Astrocyte (in vitro differentiated cells and primary cell): ENCODE measurements around the gene JAKMIP1. TPM values are rescaled to one million over a fixed set of nuclear protein-coding genes. Genes with fewer than 3 reads are reported as not detected.

Experiments
- DNase-seq: peaks from one replicate; pipeline ENCODE4 v3.0.0-alpha.2; 2010; ENCODE audit warnings: low read depth
- FAIRE-seq: peaks from 2 replicates; lab custom pipeline; 2011; peaks lifted over from hg19 to GRCh38; lab: Jason Lieb, UNC
- H2AFZ ChIP-seq: 2 replicates; pipeline ENCODE4 v1.6.0; 2012; ENCODE audit warnings: low read depth, low read length, inconsistent platforms
- H3K27ac ChIP-seq: 2 replicates; pipeline ENCODE4 v1.5.1; 2011; ENCODE audit warnings: low read depth, low read length, inconsistent platforms
- H3K27me3 ChIP-seq: 2 replicates; pipeline ENCODE4 v1.6.0; 2011; ENCODE audit warnings: low read length, inconsistent platforms; ENCODE audit not compliant: insufficient read depth
- H3K36me3 ChIP-seq: 2 replicates; pipeline ENCODE4 v1.5.1; 2011; ENCODE audit warnings: low read length, inconsistent platforms; ENCODE audit not compliant: insufficient read depth
- H3K4me1 ChIP-seq: 2 replicates; pipeline ENCODE4 v1.5.1; 2011; ENCODE audit warnings: low read length, inconsistent platforms; ENCODE audit not compliant: insufficient read depth
- H3K4me2 ChIP-seq: 2 replicates; pipeline ENCODE4 v1.6.0; 2012; ENCODE audit warnings: low read length, inconsistent platforms
- H3K4me3 ChIP-seq: 2 replicates; pipeline ENCODE4 v1.5.1; 2011; ENCODE audit warnings: low read depth, mild to moderate bottlenecking, low read length, inconsistent platforms; ENCODE audit not compliant: insufficient read depth
- H3K79me2 ChIP-seq: 2 replicates; pipeline ENCODE4 v1.6.0; 2012; ENCODE audit warnings: mild to moderate bottlenecking, low read length, inconsistent platforms; ENCODE audit not compliant: insufficient read depth
- H3K9ac ChIP-seq: 2 replicates; pipeline ENCODE4 v1.6.0; 2012; ENCODE audit warnings: mild to moderate bottlenecking, low read length, inconsistent platforms
- H3K9me3 ChIP-seq: 2 replicates; pipeline ENCODE4 v1.5.1; 2012; ENCODE audit warnings: low read depth, mild to moderate bottlenecking, low read length, inconsistent platforms; ENCODE audit not compliant: insufficient read depth
- H4K20me1 ChIP-seq: 2 replicates; pipeline ENCODE4 v1.6.0; 2012; ENCODE audit warnings: low read length, inconsistent platforms; ENCODE audit not compliant: insufficient read depth
- H3K27ac Mint-ChIP-seq: one replicate; pipeline ENCODE4 v1.8.0; 2021; ENCODE audit warnings: mild to moderate bottlenecking, mixed read lengths; ENCODE audit not compliant: unreplicated experiment
- H3K27me3 Mint-ChIP-seq: one replicate; pipeline ENCODE4 v1.8.0; 2021; ENCODE audit warnings: low read depth, mixed read lengths; ENCODE audit not compliant: unreplicated experiment
- H3K36me3 Mint-ChIP-seq: one replicate; pipeline ENCODE4 v1.8.0; 2021; ENCODE audit warnings: low read depth, mixed read lengths; ENCODE audit not compliant: unreplicated experiment
- H3K4me1 Mint-ChIP-seq: one replicate; pipeline ENCODE4 v1.8.0; 2021; ENCODE audit warnings: low read depth, mixed read lengths; ENCODE audit not compliant: unreplicated experiment
- H3K4me3 Mint-ChIP-seq: one replicate; pipeline ENCODE4 v1.8.0; 2021; ENCODE audit warnings: mild to moderate bottlenecking, moderate library complexity, mixed read lengths; ENCODE audit not compliant: unreplicated experiment
- H3K9me3 Mint-ChIP-seq: one replicate; pipeline ENCODE4 v1.8.0; 2021; ENCODE audit warnings: mild to moderate bottlenecking, mixed read lengths; ENCODE audit not compliant: unreplicated experiment
- CTCF ChIP-seq: IDR thresholded peaks from 2 replicates; pipeline ENCODE4 v1.5.1; 2011; ENCODE audit warnings: low read depth, mild to moderate bottlenecking, inconsistent platforms, low read length, moderate library complexity; ENCODE audit not compliant: insufficient read depth
- EZH2 ChIP-seq: IDR thresholded peaks from 2 replicates; pipeline ENCODE4 v1.6.1; 2012; ENCODE audit warnings: mild to moderate bottlenecking, low read length, inconsistent platforms; ENCODE audit not compliant: insufficient read depth
- total RNA-seq: library from RNA; stranded (reverse); gene quantifications from 2 replicates; pipeline ENCODE4 v1.2.1, GENCODE V29; 2021

Gene JAKMIP1
- total RNA-seq, 1 donor from 2014 or later = 0.50 TPM

- Histone ChIP-seq H3K36me3 (no peaks in the 10 kb centered on the region), H2AFZ (no peak overlapping the region), H3K27ac (no peak overlapping the region), H3K4me3 (no peak overlapping the region), H3K79me2 (no peaks in the 10 kb centered on the region), H3K4me2 (peak overlapping the region; percentile 39), H3K9ac (no peak overlapping the region), H4K20me1 (no peaks in the 10 kb centered on the region), H3K4me1 (no peaks in the 10 kb centered on the region), H3K27me3 (peaks cover 20% of the 10 kb centered on the region), H3K9me3 (peaks cover 6% of the 10 kb centered on the region)
- no peak overlapping the region for H3K27ac Mint-ChIP-seq
- DNase-seq (no peak), FAIRE-seq (no peak)
- H3K9me3 Mint-ChIP-seq = peaks cover 4% of the 10 kb centered on the region
- no peaks in the 10 kb centered on the region for H3K36me3 Mint-ChIP-seq
- no peaks in the 10 kb centered on the region for H3K4me1 Mint-ChIP-seq
- no peak overlapping the region for H3K4me3 Mint-ChIP-seq
- no peak for TF ChIP-seq EZH2
- TF ChIP-seq CTCF = no peak
- peaks cover 66% of the 10 kb centered on the region for H3K27me3 Mint-ChIP-seq
Measured at GRCh38 chr4:6221851-6222760, 21.8 kb upstream of the JAKMIP1 start.

GRCh38 chr4:6221301-6221850, 21.0 kb upstream of the JAKMIP1 start:
- no peak overlapping the region for H3K4me3 Mint-ChIP-seq
- H2AFZ ChIP-seq = no peak overlapping the region
- H3K36me3 Mint-ChIP-seq = no peaks in the 10 kb centered on the region
- DNase-seq (no peak), FAIRE-seq (no peak)
- no peak overlapping the region for H3K27ac ChIP-seq
- H3K4me1 Mint-ChIP-seq = no peaks in the 10 kb centered on the region
- H4K20me1 ChIP-seq = no peaks in the 10 kb centered on the region
- peaks cover 6% of the 10 kb centered on the region for H3K9me3 ChIP-seq
- H3K27ac Mint-ChIP-seq = no peak overlapping the region
- peaks cover 64% of the 10 kb centered on the region for H3K27me3 Mint-ChIP-seq
- no peaks in the 10 kb centered on the region for H3K4me1 ChIP-seq
- H3K27me3 ChIP-seq = peaks cover 20% of the 10 kb centered on the region
- peaks cover 4% of the 10 kb centered on the region for H3K9me3 Mint-ChIP-seq
- no peaks in the 10 kb centered on the region for H3K79me2 ChIP-seq
- no peak for TF ChIP-seq EZH2
- TF ChIP-seq CTCF = no peak
- H3K9ac ChIP-seq = no peak overlapping the region
- H3K4me3 ChIP-seq = no peak overlapping the region
- no peaks in the 10 kb centered on the region for H3K36me3 ChIP-seq
- H3K4me2 ChIP-seq = no peak overlapping the region
